ENCODE results near the gene ERF. TPM values are rescaled to one million over a fixed set of nuclear protein-coding genes. Genes with fewer than 3 reads are reported as not detected.
A peak's percentile ranks its signal among the peaks of the same experiment; 100 is the strongest.

The ERF gene
- total and polyA plus RNA-seq, 10 of the 15 experiments (the other 5 are each of a cell fraction or from before 2014, with no cell fraction given): 0.02 to 51.8 (median 14.4) TPM

DNA sequence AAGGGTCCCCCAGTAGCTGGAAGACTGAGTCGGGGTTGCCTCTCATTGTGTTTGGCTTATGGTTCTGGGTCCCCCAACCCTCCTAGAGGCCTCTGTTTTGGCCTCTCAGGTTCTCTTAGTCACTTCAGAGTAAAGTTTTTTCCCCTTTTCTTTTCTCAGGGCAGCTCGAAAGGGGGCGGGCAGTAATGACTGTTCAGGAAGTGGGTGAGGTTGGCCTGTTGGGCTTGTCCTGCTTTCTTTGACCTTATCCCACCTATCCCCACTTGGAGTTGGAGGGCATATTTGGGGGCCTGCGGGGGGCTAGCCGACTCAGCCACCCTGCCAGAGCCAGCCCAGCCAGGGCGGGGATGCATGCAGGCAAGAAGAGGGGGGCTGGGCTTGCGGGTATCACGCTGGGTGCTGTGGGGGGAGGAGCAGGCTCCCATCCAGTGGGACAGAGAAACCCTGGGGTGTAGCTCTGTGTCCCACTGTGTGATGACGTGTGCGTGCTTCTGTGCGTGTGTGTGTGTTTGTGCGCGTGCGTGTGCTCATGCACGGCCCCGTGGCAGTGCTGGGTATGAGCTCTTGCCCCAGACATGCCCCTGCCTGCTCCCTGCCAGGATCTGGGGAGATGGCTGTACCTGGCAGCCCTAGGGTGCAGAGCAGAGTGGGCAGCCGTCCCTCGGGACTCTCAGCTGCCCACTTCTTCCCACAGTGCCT lies 15.6 kb upstream of the ERF start (continued):
- no peak for TF ChIP-seq SIX5 (IDR thresholded peaks at IDR 0.05; ENCODE audit: low read depth, low read length, severe bottlenecking)
- no peak for TF ChIP-seq POU2F2 (IDR thresholded peaks at IDR 0.05; ENCODE audit: borderline replicate concordance, low read depth, low read length)
- TF ChIP-seq ZNF274 (IDR thresholded peaks at IDR 0.05; ENCODE audit: insufficient read depth, insufficient read length): no peak
- TF ChIP-seq MEF2A (IDR thresholded peaks at IDR 0.05; ENCODE audit: insufficient read depth, low read depth, low read length): no peak
- peak in 1 of 2 experiments; percentile 64; a peak in 2 of 4 replicates for TF ChIP-seq BHLHE40 (IDR thresholded peaks at IDR 0.05; ENCODE audit: borderline replicate concordance in 1 of 2, low read depth in 2 of 2, low read length in 1 of 2)
- TF ChIP-seq SREBF1 (IDR thresholded peaks at IDR 0.05; ENCODE audit: low read length): no peak
- TF ChIP-seq ESRRA (IDR thresholded peaks at IDR 0.05; ENCODE audit: low read length): no peak
- TF ChIP-seq MTA2 (IDR thresholded peaks at IDR 0.05; ENCODE audit: low read depth): no peak
- TF ChIP-seq POLR2A (IDR thresholded peaks at IDR 0.05; ENCODE audit: low read depth, low read length): peak; percentile 78
- peak; percentile 38 for TF ChIP-seq SKIL (IDR thresholded peaks at IDR 0.05; ENCODE audit: low read depth, poor library complexity, severe bottlenecking)
- TF ChIP-seq, protein P1, sequence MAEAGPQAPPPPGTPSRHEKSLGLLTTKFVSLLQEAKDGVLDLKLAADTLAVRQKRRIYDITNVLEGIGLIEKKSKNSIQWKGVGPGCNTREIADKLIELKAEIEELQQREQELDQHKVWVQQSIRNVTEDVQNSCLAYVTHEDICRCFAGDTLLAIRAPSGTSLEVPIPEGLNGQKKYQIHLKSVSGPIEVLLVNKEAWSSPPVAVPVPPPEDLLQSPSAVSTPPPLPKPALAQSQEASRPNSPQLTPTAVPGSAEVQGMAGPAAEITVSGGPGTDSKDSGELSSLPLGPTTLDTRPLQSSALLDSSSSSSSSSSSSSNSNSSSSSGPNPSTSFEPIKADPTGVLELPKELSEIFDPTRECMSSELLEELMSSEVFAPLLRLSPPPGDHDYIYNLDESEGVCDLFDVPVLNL (IDR thresholded peaks at IDR 0.05; ENCODE audit: low read depth, low read length): no peak
- no peak for TF ChIP-seq TAF1 (IDR thresholded peaks at IDR 0.05; ENCODE audit: borderline replicate concordance, low read depth, low read length)
- TF ChIP-seq YBX1 (IDR thresholded peaks at IDR 0.05): no peak
- TF ChIP-seq, protein P2, sequence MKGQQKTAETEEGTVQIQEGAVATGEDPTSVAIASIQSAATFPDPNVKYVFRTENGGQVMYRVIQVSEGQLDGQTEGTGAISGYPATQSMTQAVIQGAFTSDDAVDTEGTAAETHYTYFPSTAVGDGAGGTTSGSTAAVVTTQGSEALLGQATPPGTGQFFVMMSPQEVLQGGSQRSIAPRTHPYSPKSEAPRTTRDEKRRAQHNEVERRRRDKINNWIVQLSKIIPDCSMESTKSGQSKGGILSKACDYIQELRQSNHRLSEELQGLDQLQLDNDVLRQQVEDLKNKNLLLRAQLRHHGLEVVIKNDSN (IDR thresholded peaks at IDR 0.05; ENCODE audit: borderline replicate concordance, extremely low read length, insufficient read depth, low read depth, low read length): no peak
- TF ChIP-seq ZNF384 (IDR thresholded peaks at IDR 0.05; ENCODE audit: borderline replicate concordance, low read depth, low read length): no peak
- no peak for TF ChIP-seq NRF1 (conservative IDR thresholded peaks at IDR 0.05; ENCODE audit: low read depth, low read length)
- no peak for TF ChIP-seq CEBPZ (IDR thresholded peaks at IDR 0.05; ENCODE audit: low read depth, low read length)
- no peak for TF ChIP-seq EZH2 (IDR thresholded peaks at IDR 0.05; ENCODE audit: borderline replicate concordance, control insufficient read depth, low read depth, low read length)
- TF ChIP-seq TARDBP (IDR thresholded peaks at IDR 0.05; ENCODE audit: borderline replicate concordance): no peak
- no peak for TF ChIP-seq TCF12 (IDR thresholded peaks at IDR 0.05; ENCODE audit: low read depth, low read length)
- no peak; the same call in none of the 2 replicates for TF ChIP-seq POLR2AphosphoS2 (IDR thresholded peaks at IDR 0.05; ENCODE audit: low read depth, low read length)
- TF ChIP-seq, protein P3, sequence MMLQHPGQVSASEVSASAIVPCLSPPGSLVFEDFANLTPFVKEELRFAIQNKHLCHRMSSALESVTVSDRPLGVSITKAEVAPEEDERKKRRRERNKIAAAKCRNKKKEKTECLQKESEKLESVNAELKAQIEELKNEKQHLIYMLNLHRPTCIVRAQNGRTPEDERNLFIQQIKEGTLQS (IDR thresholded peaks at IDR 0.05; ENCODE audit: borderline replicate concordance, extremely low read depth, low read depth, low read length): no peak
- no peak for TF ChIP-seq RBBP5 (conservative IDR thresholded peaks at IDR 0.05)
